HepG2 (cell line): ENCODE results near the gene KLF11. TPM values are rescaled to one million over a fixed set of nuclear protein-coding genes. Genes with fewer than 3 reads are reported as not detected.

Source experiments
- ATAC-seq: fragments of 200-7000 bp; cut with Tn5 transposase; 3 replicates; pipeline ENCODE4 v1.9.1; 2020; ENCODE audit warnings: mild to moderate bottlenecking, moderate library complexity
- BruUV-seq: library from RNA; stranded (reverse); fragments of 400-500 nt; replicated peaks from 2 replicates; lab custom pipeline; 2021; lab: Mats Ljungman, UMichigan
- CTCF ChIA-PET: fragments of 300-600 bp; formaldehyde crosslinking; extraction: SDS; loops from one replicate; lab custom pipeline; 2021; ENCODE audit warnings: low total read pairs, inconsistent platforms, low intra/inter-chr PET ratio; lab: Yijun Ruan, JAX
- POLR2A ChIA-PET: fragments of 350-600 bp; sonication (Branson Sonifier 250); formaldehyde crosslinking; loops from one replicate; lab custom pipeline; 2020; ENCODE audit warnings: antibody characterized with exemption, inconsistent platforms; lab: Yijun Ruan, JAX
- DNase-seq: peaks from one replicate; pipeline ENCODE4 v3.0.0-alpha.2; 2015; ENCODE audit warnings: low spot score
- FAIRE-seq: peaks from 3 replicates; lab custom pipeline; 2011; peaks lifted over from hg19 to GRCh38; lab: Jason Lieb, UNC
- H2AFZ ChIP-seq: one replicate; pipeline ENCODE4 v1.6.1; 2011; ENCODE audit warnings: low read length, inconsistent platforms
- H3K27ac ChIP-seq: fragments of 300-600 bp; 3 replicates; pipeline ENCODE4 v1.8.0; 2011; ENCODE audit warnings: mixed run types, mild to moderate bottlenecking, mixed read lengths, low read length, inconsistent platforms; ENCODE audit not compliant: insufficient read depth; ENCODE audit errors: extremely low read length
- H3K27me3 ChIP-seq, 2 experiments: fragments of 200-600 bp in 1 of 2; 2 replicates in 1 of 2; 3 replicates in 1 of 2; pipeline versions ENCODE4 v1.6.0 to v1.8.0; 2011; ENCODE audit warnings: low read length in 2 of 2, mild to moderate bottlenecking in 2 of 2, moderate library complexity in 2 of 2, inconsistent platforms in 1 of 2; ENCODE audit not compliant: insufficient read depth in 2 of 2, control insufficient read depth in 1 of 2
- H3K36me3 ChIP-seq, 2 experiments: fragments of 200-600 bp in 1 of 2; replicated peaks in 1 of 2; 2 replicates in 1 of 2; 3 replicates in 1 of 2; pipeline versions ENCODE4 v1.5.1 to v1.8.0; 2011; ENCODE audit warnings: low read length in 2 of 2, inconsistent platforms in 1 of 2; ENCODE audit not compliant: insufficient read depth in 2 of 2, control insufficient read depth in 1 of 2
- H3K4me1 ChIP-seq: 2 replicates; pipeline ENCODE4 v1.5.1; 2012; ENCODE audit warnings: low read length, inconsistent platforms; ENCODE audit not compliant: insufficient read depth
- H3K4me2 ChIP-seq: 2 replicates; pipeline ENCODE4 v1.6.0; 2011; ENCODE audit warnings: low read depth, low read length, inconsistent platforms
- H3K4me3 ChIP-seq, 3 experiments: fragments of 200-600 bp in 1 of 3; sonication (generic), shearing (Covaris generic) in 1 of 3; replicated peaks in 1 of 3; 2 replicates each; pipeline ENCODE4 v1.5.1; 2011 to 2016; ENCODE audit warnings: low read length in 3 of 3, inconsistent platforms in 2 of 3, low read depth in 2 of 3, mild to moderate bottlenecking in 2 of 3, control low read depth in 1 of 3, mixed read lengths in 1 of 3; ENCODE audit not compliant: insufficient read depth in 1 of 3
- H3K79me2 ChIP-seq: one replicate; pipeline ENCODE4 v1.6.1; 2011; ENCODE audit warnings: low read length, inconsistent platforms; ENCODE audit not compliant: insufficient read depth
- H3K9ac ChIP-seq: 2 replicates; pipeline ENCODE4 v1.6.0; 2011; ENCODE audit warnings: mild to moderate bottlenecking, low read depth, low read length, inconsistent platforms; ENCODE audit not compliant: insufficient read depth
- H3K9me3 ChIP-seq: 2 replicates; pipeline ENCODE4 v1.5.1; 2012; ENCODE audit warnings: mild to moderate bottlenecking, low read length
- H4K20me1 ChIP-seq: 2 replicates; pipeline ENCODE4 v1.6.0; 2011; ENCODE audit warnings: inconsistent platforms, mild to moderate bottlenecking, low read length, moderate library complexity; ENCODE audit not compliant: insufficient read depth
- NFKBIZ ChIP-seq: IDR thresholded peaks from 2 replicates; pipeline ENCODE4 v1.6.1; 2018; ENCODE audit warnings: missing genetic modification reagents, missing compliant biosample characterization
- REST ChIP-seq, 2 experiments: IDR thresholded peaks; 2 replicates each; pipeline ENCODE4 v1.6.1; 2011 to 2012; ENCODE audit warnings: low read length in 2 of 2, borderline replicate concordance in 1 of 2, low read depth in 1 of 2, mild to moderate bottlenecking in 1 of 2, moderate library complexity in 1 of 2
- SMARCE1 ChIP-seq: fragments of 450-650 bp; IDR thresholded peaks from 2 replicates; pipeline ENCODE4 v1.6.1; 2017; ENCODE audit warnings: borderline replicate concordance
- TFDP2 ChIP-seq: sonication (generic); formaldehyde crosslinking; IDR thresholded peaks from 2 replicates; pipeline ENCODE4 v1.4.0; 2020; ENCODE audit warnings: missing genetic modification reagents
- ZBTB14 ChIP-seq: sonication (generic); formaldehyde crosslinking; IDR thresholded peaks from 2 replicates; pipeline ENCODE4 v1.4.0; 2020; ENCODE audit warnings: missing genetic modification reagents
- ZBTB20 ChIP-seq: sonication (generic); formaldehyde crosslinking; IDR thresholded peaks from 2 replicates; pipeline ENCODE4 v1.8.1; 2023; ENCODE audit warnings: missing genetic modification reagents, low read depth, mild to moderate bottlenecking, borderline replicate concordance
- ZMAT5 ChIP-seq: sonication (generic); formaldehyde crosslinking; IDR thresholded peaks from 2 replicates; pipeline ENCODE4 v1.5.0; 2020; ENCODE audit warnings: mild to moderate bottlenecking, low read depth, missing genetic modification reagents, borderline replicate concordance
- ZNF367 ChIP-seq: sonication (generic); formaldehyde crosslinking; IDR thresholded peaks from 2 replicates; pipeline ENCODE4 v1.4.0; 2020; ENCODE audit warnings: missing genetic modification reagents, borderline replicate concordance
- ZNF629 ChIP-seq: sonication (generic); formaldehyde crosslinking; conservative IDR thresholded peaks from 2 replicates; pipeline ENCODE4 v1.5.0; 2020; ENCODE audit warnings: missing genetic modification reagents
- ZNF749 ChIP-seq: sonication (generic); formaldehyde crosslinking; IDR thresholded peaks from 2 replicates; pipeline ENCODE4 v1.8.0; 2022; ENCODE audit warnings: mild to moderate bottlenecking, missing genetic modification reagents, moderate library complexity, borderline replicate concordance
- WGBS: methylation state at CpG from one replicate; pipeline ENCODE4 v1.1.6; 2017; ENCODE audit warnings: low lambda C conversion rate; 5-methylcytosine and 5-hydroxymethylcytosine counted together
- in situ Hi-C: cut with HindIII; loops from 2 replicates; pipeline ENCODE4 v1.10.0; 2017; ENCODE audit warnings: low pct_unique_long_range_greater_than_20kb; ENCODE audit not compliant: extremely low pct_ligation_motif_present
- intact Hi-C: fragments of 100-400 bp; cut with micrococcal nuclease; formaldehyde crosslinking; loops from one replicate; pipeline ENCODE4 v1.10.0; 2022; ENCODE audit not compliant: unreplicated experiment
- polyA plus RNA-seq, 8 experiments: library from polyadenylated mRNA; depleted of rRNA in 3 of 8; stranded (reverse) in 7 of 8; unstranded in 1 of 8; fragments of >200 nt; fragmentation: Illumina TruSeq in 4 of 8; extraction: Trizol in 4 of 8; gene quantifications; 2 replicates each; pipeline versions ENCODE4 v1.2.1 to v1.2.3, GENCODE V29; 2011 to 2016; ENCODE audit warnings: low read depth in 4 of 8, missing spikeins in 1 of 8, mixed read lengths in 1 of 8; ENCODE audit not compliant: insufficient read depth in 1 of 8
- total RNA-seq, 5 experiments: library from RNA; depleted of rRNA; stranded (reverse); fragments of >200 nt; fragmentation: Illumina TruSeq; extraction: Trizol; gene quantifications; 2 replicates each; pipeline ENCODE4 v1.2.3, GENCODE V29; 2016; ENCODE audit warnings: low read depth in 1 of 5

The KLF11 gene
- total and polyA plus RNA-seq, 2 of the 13 experiments (the other 11 are each of a cell fraction or from before 2014, with no cell fraction given), result 2.5 to 11.8 TPM

GRCh38 chr2:10000541-10000940, 42.8 kb upstream of the KLF11 start:
- in situ Hi-C loops, result no loop called here
- POLR2A ChIA-PET, result no interaction called here
- BruUV-seq, result no TSS peak

GRCh38 chr2:10001586-10001985, 41.8 kb upstream of the KLF11 start:
- Histone ChIP-seq H3K4me2 (no peak overlapping the region), H3K27me3 (no peaks in the 10 kb centered on the region), H3K4me1 (no peaks in the 10 kb centered on the region), H3K9me3 (no peaks in the 10 kb centered on the region), H3K9ac (no peak overlapping the region), H4K20me1 (no peaks in the 10 kb centered on the region), H2AFZ (no peak overlapping the region), H3K4me3 (no peak overlapping the region), H3K79me2 (no peaks in the 10 kb centered on the region), H3K27ac (no peak overlapping the region)
- 92% methylated on average over 5 of the region's 5 CpGs for WGBS
- CTCF ChIA-PET, result no interaction called here
- BruUV-seq, result no TSS peak
- DNase-seq, result no peak
- in situ Hi-C loops (no loop called here), intact Hi-C loops (no loop called here)
- peak; percentile 8 for FAIRE-seq
- POLR2A ChIA-PET, result no interaction called here
- ATAC-seq, result no peak
- TF ChIP-seq ZNF749 (no peak), REST (IDR thresholded peaks at IDR 0.05; ENCODE audit: borderline replicate concordance in 1 of 2, low read depth in 1 of 2, low read length in 2 of 2) (no peak), SMARCE1 (no peak), ZBTB14 (CRISPR knock-in tag) (no peak), TFDP2 (CRISPR knock-in tag) (no peak), ZMAT5 (CRISPR knock-in tag) (no peak), NFKBIZ (CRISPR knock-in tag) (no peak)
- TF ChIP-seq, all 625 proteins: peak for 0
- peaks cover 9 to 36% of the 10 kb centered on the region in 2 experiments; a peak in 3 of 5 replicates for H3K36me3 ChIP-seq

More at GRCh38 chr2:10000541-10000940, 42.8 kb upstream of the KLF11 start:
- Histone ChIP-seq H3K9ac (no peak overlapping the region), H2AFZ (no peak overlapping the region), H3K27me3 (no peaks in the 10 kb centered on the region), H3K27ac (no peak overlapping the region), H3K4me2 (no peak overlapping the region), H3K4me1 (no peaks in the 10 kb centered on the region), H3K9me3 (no peaks in the 10 kb centered on the region), H3K36me3 (peaks cover 12 to 47% of the 10 kb centered on the region in 2 experiments; a peak in 4 of 5 replicates), H3K79me2 (no peaks in the 10 kb centered on the region), H4K20me1 (no peaks in the 10 kb centered on the region), H3K4me3 (no peak overlapping the region)
- FAIRE-seq (no peak), ATAC-seq (no peak), DNase-seq (no peak)
- intact Hi-C loops, result no loop called here
- WGBS, result 100% methylated on average over 8 of the region's 8 CpGs
- no peak for TF ChIP-seq ZNF367 (CRISPR knock-in tag)
- TF ChIP-seq ZNF629 (CRISPR knock-in tag), result no peak
- no peak for TF ChIP-seq ZBTB20 (CRISPR knock-in tag)
- CTCF ChIA-PET, result no interaction called here
